OCI-LY1 (cell line): Measurements from ENCODE around the gene ASF1B.

ENCODE experiments used
- H2AFZ ChIP-seq: fragments of 200-600 bp; sonication (generic), shearing (Covaris generic); 2 replicates; pipeline ENCODE4 v1.6.0; 2014; ENCODE audit warnings: antibody characterized with exemption, mild to moderate bottlenecking, low read length
- H3F3A ChIP-seq: fragments of 200-600 bp; sonication (generic), shearing (Covaris generic); 2 replicates; pipeline ENCODE4 v1.6.0; 2014; ENCODE audit warnings: mild to moderate bottlenecking, antibody characterized with exemption, low read length, moderate library complexity; ENCODE audit not compliant: insufficient read depth
- H3K27ac ChIP-seq: fragments of 200-600 bp; sonication (generic); 2 replicates; pipeline ENCODE4 v1.5.1; 2014; ENCODE audit warnings: low read length, mixed run types, mild to moderate bottlenecking, low read depth; ENCODE audit not compliant: poor library complexity, severe bottlenecking
- H3K27me3 ChIP-seq: fragments of 200-600 bp; sonication (generic); 2 replicates; pipeline ENCODE4 v1.6.0; 2014; ENCODE audit warnings: antibody characterized with exemption, mild to moderate bottlenecking, low read length, moderate library complexity; ENCODE audit not compliant: insufficient read depth
- H3K36me3 ChIP-seq: fragments of 200-600 bp; sonication (generic); 2 replicates; pipeline ENCODE4 v1.6.1; 2014; ENCODE audit warnings: mild to moderate bottlenecking, antibody characterized with exemption, low read length, moderate library complexity, mixed read lengths; ENCODE audit not compliant: insufficient read depth
- H3K4me1 ChIP-seq: fragments of 200-600 bp; sonication (generic); 2 replicates; pipeline ENCODE4 v1.5.1; 2014; ENCODE audit warnings: mild to moderate bottlenecking, low read length, moderate library complexity; ENCODE audit not compliant: insufficient read depth, severe bottlenecking
- H3K4me2 ChIP-seq: fragments of 200-600 bp; sonication (generic), shearing (Covaris generic); 2 replicates; pipeline ENCODE4 v1.6.1; 2014; ENCODE audit warnings: low read length
- H3K4me3 ChIP-seq: fragments of 200-600 bp; sonication (generic); 2 replicates; pipeline ENCODE4 v1.5.1; 2014; ENCODE audit warnings: low read length, low read depth, mild to moderate bottlenecking, mixed read lengths; ENCODE audit not compliant: poor library complexity, severe bottlenecking
- H3K79me2 ChIP-seq: fragments of 200-600 bp; shearing (Covaris generic); 2 replicates; pipeline ENCODE4 v1.6.1; 2016; ENCODE audit warnings: mixed run types, low read length, mixed read lengths; ENCODE audit not compliant: insufficient read depth
- H3K9ac ChIP-seq: fragments of 200-600 bp; sonication (generic), shearing (Covaris generic); 2 replicates; pipeline ENCODE4 v1.6.1; 2014; ENCODE audit warnings: mild to moderate bottlenecking, low read length, mixed read lengths
- H3K9me2 ChIP-seq: fragments of 200-600 bp; sonication (generic), shearing (Covaris generic); 2 replicates; pipeline ENCODE4 v1.6.1; 2014; ENCODE audit warnings: low read depth, mild to moderate bottlenecking, low read length, mixed read lengths
- H3K9me3 ChIP-seq: fragments of 200-600 bp; shearing (Covaris generic); 2 replicates; pipeline ENCODE4 v1.6.1; 2014; ENCODE audit warnings: low read length, mixed read lengths
- H4K20me1 ChIP-seq: fragments of 200-600 bp; sonication (generic), shearing (Covaris generic); 2 replicates; pipeline ENCODE4 v1.6.0; 2016; ENCODE audit warnings: mild to moderate bottlenecking, low read length; ENCODE audit not compliant: insufficient read depth
- CTCF ChIP-seq: fragments of 200-600 bp; sonication (generic), shearing (Covaris generic); IDR thresholded peaks from 2 replicates; pipeline ENCODE4 v1.5.1; 2017; ENCODE audit warnings: mild to moderate bottlenecking, antibody characterized with exemption, low read length, moderate library complexity, mixed read lengths
- EZH2 ChIP-seq: fragments of 200-600 bp; sonication (generic), shearing (Covaris generic); IDR thresholded peaks from 2 replicates; pipeline ENCODE4 v1.8.0; 2017; ENCODE audit warnings: borderline replicate concordance, mixed run types, mild to moderate bottlenecking, antibody characterized with exemption, low read length, moderate library complexity, mixed read lengths

ASF1B gene

GRCh38 chr19:14078411-14078810 lies 58.0 kb downstream of the ASF1B start:
- peaks cover 36% of the 10 kb centered on the region for H3K4me1 ChIP-seq
- no peaks in the 10 kb centered on the region for H3K27me3 ChIP-seq
- H2AFZ ChIP-seq = no peak overlapping the region
- no peak for TF ChIP-seq CTCF
- TF ChIP-seq EZH2 = no peak
- H3K9me2 ChIP-seq = no peaks in the 10 kb centered on the region
- no peak overlapping the region for H3K4me3 ChIP-seq
- no peaks in the 10 kb centered on the region for H3F3A ChIP-seq
- H3K79me2 ChIP-seq = no peaks in the 10 kb centered on the region
- H4K20me1 ChIP-seq = no peaks in the 10 kb centered on the region
- H3K9ac ChIP-seq = no peak overlapping the region
- no peaks in the 10 kb centered on the region for H3K36me3 ChIP-seq
- H3K27ac ChIP-seq = no peak overlapping the region
- H3K9me3 ChIP-seq = no peaks in the 10 kb centered on the region
- H3K4me2 ChIP-seq = no peak overlapping the region

DNA sequence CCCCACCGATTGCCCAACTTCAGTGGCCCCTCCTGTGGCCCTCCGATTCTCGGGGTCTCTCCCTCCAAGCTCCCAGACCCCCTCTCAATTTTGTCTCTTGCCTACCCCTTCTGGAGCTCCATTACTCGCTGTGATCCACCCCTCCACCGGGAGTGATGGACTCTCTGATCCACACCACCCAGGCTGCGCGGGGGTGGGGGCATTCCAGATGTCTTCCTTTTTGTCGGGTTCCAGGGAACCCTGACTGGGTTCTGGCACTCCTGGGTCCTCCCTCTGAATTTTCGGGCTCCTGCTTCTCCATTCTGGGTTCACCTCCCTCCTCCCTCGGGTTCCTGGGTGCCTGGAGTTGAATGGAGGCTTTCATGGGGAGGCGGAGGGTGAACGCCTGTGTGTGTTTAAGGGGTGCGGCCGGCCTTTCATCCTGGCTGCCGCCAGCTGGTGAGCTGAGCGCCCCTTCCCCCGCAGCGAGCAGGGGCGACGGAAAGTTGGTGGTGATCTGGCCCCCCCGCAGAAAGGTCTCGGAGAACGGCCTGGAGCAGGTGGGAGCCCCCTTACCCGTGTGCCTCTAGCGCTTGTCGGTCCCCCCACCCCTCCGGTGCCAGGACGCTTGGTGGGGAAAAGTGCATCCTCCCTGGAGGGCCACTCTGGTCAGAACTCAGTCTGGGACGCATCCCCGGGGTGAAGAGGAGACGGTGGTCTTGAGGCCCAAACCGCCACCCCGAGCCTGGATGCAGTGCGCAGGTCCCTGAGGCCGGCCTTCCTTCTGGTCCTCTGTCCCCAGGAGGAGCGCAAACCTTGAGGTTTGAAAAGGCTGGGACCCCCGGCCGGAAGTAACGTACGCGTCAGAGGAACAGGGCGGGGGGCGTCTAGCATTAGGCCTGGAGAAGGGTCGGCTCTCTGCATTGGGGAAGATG lies 62.2 kb downstream of the ASF1B start:
- peak overlapping the region; percentile 58 for H3K4me3 ChIP-seq
- no peaks in the 10 kb centered on the region for H4K20me1 ChIP-seq
- TF ChIP-seq EZH2 (no peak), CTCF (no peak)
- H3K9me2 ChIP-seq = no peaks in the 10 kb centered on the region
- no peaks in the 10 kb centered on the region for H3K36me3 ChIP-seq
- H3K9ac ChIP-seq = peak overlapping the region; percentile 48; the same call in 1 of the 2 replicates
- peak overlapping the region; percentile 71 for H3K4me2 ChIP-seq
- no peaks in the 10 kb centered on the region for H3K9me3 ChIP-seq
- H3K27ac ChIP-seq = no peak overlapping the region
- no peak overlapping the region for H2AFZ ChIP-seq
- H3F3A ChIP-seq = no peaks in the 10 kb centered on the region
- peaks cover 30% of the 10 kb centered on the region for H3K4me1 ChIP-seq
- no peaks in the 10 kb centered on the region for H3K27me3 ChIP-seq
- H3K79me2 ChIP-seq = no peaks in the 10 kb centered on the region

GRCh38 chr19:14073261-14073924 lies 63.0 kb downstream of the ASF1B start:
- H3K9me3 ChIP-seq = no peaks in the 10 kb centered on the region
- H3K9ac ChIP-seq = peak overlapping the region; percentile 48; the same call in 1 of the 2 replicates
- H3K9me2 ChIP-seq = no peaks in the 10 kb centered on the region
- TF ChIP-seq EZH2 = no peak
- peak; percentile 9; the same call in 1 of the 2 replicates for TF ChIP-seq CTCF
- peak overlapping the region; percentile 63 for H3K4me3 ChIP-seq
- no peaks in the 10 kb centered on the region for H3F3A ChIP-seq
- no peak overlapping the region for H2AFZ ChIP-seq
- H3K36me3 ChIP-seq = no peaks in the 10 kb centered on the region
- no peaks in the 10 kb centered on the region for H3K27me3 ChIP-seq
- no peak overlapping the region for H3K27ac ChIP-seq
- H3K4me1 ChIP-seq = peaks cover 30% of the 10 kb centered on the region
- H4K20me1 ChIP-seq = no peaks in the 10 kb centered on the region
- H3K79me2 ChIP-seq = no peaks in the 10 kb centered on the region
- H3K4me2 ChIP-seq = peak overlapping the region; percentile 95
